ENCODE measurements around the gene SULT1A1. TPM values are rescaled to one million over a fixed set of nuclear protein-coding genes. Genes with fewer than 3 reads are reported as not detected.

The SULT1A1 gene
- total and polyA plus RNA-seq, 2 experiments from 2014 or later: 15.0 to 18.8 TPM

DNA sequence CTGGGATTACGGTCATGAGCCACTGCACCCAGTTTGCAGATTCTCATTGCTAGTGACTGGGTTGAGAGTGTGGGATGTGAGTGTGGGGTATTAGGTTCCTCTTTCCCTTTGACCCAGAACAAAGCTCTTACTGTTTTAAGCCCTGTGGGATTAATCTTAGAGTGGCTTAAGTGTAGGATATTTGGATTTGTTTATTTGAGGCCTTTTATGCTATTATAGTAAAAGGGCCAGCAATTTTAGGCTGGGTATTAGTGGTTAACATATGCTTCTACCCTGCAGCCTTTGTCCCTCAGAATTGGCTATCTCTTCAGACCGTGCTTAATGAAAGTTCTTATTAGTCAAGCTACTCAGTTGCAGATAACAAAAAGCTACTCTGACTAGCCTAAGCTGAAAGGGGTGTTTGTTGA lies 52.9 kb downstream of the SULT1A1 start:
- WGBS (ENCODE audit: low lambda C conversion rate, missing lambda C conversion rate): 75% methylated on average over 2 of the region's 2 CpGs

DNA sequence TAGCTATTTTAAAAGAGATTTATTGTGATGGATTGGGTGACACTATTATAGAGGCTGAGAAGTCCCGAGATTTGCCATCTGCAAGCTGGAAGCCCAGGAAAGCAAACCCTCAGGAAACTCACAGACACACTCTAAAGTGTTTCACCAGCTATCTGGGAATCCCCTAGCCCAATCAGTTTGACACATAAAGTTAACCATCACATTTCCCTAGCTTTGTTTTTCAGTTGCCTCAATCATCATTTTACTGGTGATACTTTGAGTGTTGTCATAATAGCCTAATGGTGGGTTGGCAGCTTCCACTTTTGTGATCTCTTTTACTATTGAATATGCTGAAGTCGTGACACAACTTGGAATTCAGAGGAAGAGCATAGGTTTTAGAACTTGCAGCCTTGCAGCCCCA lies 54.3 kb downstream of the SULT1A1 start:
- no peaks in the 10 kb centered on the region for H3K9me2 ChIP-seq (replicated peaks; ENCODE audit: insufficient read depth)
- WGBS (ENCODE audit: low lambda C conversion rate, missing lambda C conversion rate): 85% methylated on average over 2 of the region's 2 CpGs
- H2AFZ ChIP-seq: no peak overlapping the region

More for the DNA sequence above, 52.9 kb downstream of the SULT1A1 start:
- peaks cover 9% of the 10 kb centered on the region for H3K4me1 ChIP-seq (ENCODE audit: insufficient read depth)
- H3K79me2 ChIP-seq: peaks cover 35% of the 10 kb centered on the region
- H3K9me3 ChIP-seq (ENCODE audit: low read depth): no peaks in the 10 kb centered on the region
- no peak overlapping the region for H3K27ac ChIP-seq
- no peaks in the 10 kb centered on the region for H3K36me3 ChIP-seq (replicated peaks; ENCODE audit: insufficient read depth, low read depth)
- no peak overlapping the region for H3K4me3 ChIP-seq
- DNase-seq (ENCODE audit: low spot score): no peak
- H3K27me3 ChIP-seq: no peaks in the 10 kb centered on the region
- TF ChIP-seq, protein P1, sequence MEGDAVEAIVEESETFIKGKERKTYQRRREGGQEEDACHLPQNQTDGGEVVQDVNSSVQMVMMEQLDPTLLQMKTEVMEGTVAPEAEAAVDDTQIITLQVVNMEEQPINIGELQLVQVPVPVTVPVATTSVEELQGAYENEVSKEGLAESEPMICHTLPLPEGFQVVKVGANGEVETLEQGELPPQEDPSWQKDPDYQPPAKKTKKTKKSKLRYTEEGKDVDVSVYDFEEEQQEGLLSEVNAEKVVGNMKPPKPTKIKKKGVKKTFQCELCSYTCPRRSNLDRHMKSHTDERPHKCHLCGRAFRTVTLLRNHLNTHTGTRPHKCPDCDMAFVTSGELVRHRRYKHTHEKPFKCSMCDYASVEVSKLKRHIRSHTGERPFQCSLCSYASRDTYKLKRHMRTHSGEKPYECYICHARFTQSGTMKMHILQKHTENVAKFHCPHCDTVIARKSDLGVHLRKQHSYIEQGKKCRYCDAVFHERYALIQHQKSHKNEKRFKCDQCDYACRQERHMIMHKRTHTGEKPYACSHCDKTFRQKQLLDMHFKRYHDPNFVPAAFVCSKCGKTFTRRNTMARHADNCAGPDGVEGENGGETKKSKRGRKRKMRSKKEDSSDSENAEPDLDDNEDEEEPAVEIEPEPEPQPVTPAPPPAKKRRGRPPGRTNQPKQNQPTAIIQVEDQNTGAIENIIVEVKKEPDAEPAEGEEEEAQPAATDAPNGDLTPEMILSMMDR (IDR thresholded peaks at IDR 0.05; ENCODE audit: poor library complexity): no peak
- TF ChIP-seq EZH2 (IDR thresholded peaks at IDR 0.05; ENCODE audit: borderline replicate concordance) (no peak), EZH2phosphoT487 (IDR thresholded peaks at IDR 0.05; ENCODE audit: low read depth, severe bottlenecking, unreplicated experiment) (no peak)
- H3K9me2 ChIP-seq (replicated peaks; ENCODE audit: insufficient read depth): no peaks in the 10 kb centered on the region
- H3K4me2 ChIP-seq: no peak overlapping the region
- no peaks in the 10 kb centered on the region for H4K20me1 ChIP-seq (ENCODE audit: insufficient read depth, poor library complexity, severe bottlenecking)
- no peak overlapping the region for H2AFZ ChIP-seq

More for the DNA sequence above, 54.3 kb downstream of the SULT1A1 start:
- Histone ChIP-seq H3K9me3 (ENCODE audit: low read depth) (no peaks in the 10 kb centered on the region), H3K79me2 (peaks cover 35% of the 10 kb centered on the region), H3K4me3 (no peak overlapping the region), H4K20me1 (ENCODE audit: insufficient read depth, poor library complexity, severe bottlenecking) (no peaks in the 10 kb centered on the region), H3K27ac (no peak overlapping the region), H3K4me1 (ENCODE audit: insufficient read depth) (no peaks in the 10 kb centered on the region), H3K27me3 (no peaks in the 10 kb centered on the region), H3K4me2 (no peak overlapping the region), H3K36me3 (replicated peaks; ENCODE audit: insufficient read depth, low read depth) (no peaks in the 10 kb centered on the region)
- TF ChIP-seq EZH2phosphoT487 (IDR thresholded peaks at IDR 0.05; ENCODE audit: low read depth, severe bottlenecking, unreplicated experiment) (no peak), EZH2 (IDR thresholded peaks at IDR 0.05; ENCODE audit: borderline replicate concordance) (no peak)
- TF ChIP-seq, protein P1 (IDR thresholded peaks at IDR 0.05; ENCODE audit: poor library complexity): no peak
- no peak for DNase-seq (ENCODE audit: low spot score)

Other genes with a start within 250 kb of the SULT1A1 start
- 1.9 and 2.2 TPM in 2 replicates for gene NPIPB6, start 246.5 kb downstream of the SULT1A1 start, total RNA-seq
- 0.69 and 2.0 TPM in 2 replicates for gene NPIPB6, start 246.5 kb downstream of the SULT1A1 start, polyA plus RNA-seq
- gene EIF3CL, start 206.2 kb downstream of the SULT1A1 start, total RNA-seq: 64.6 and 108 TPM in 2 replicates
- 2.3 TPM in 1 of 2 replicates, not detected in the other for gene EIF3CL, start 206.2 kb downstream of the SULT1A1 start, polyA plus RNA-seq
- gene NPIPB7, start 137.7 kb downstream of the SULT1A1 start, total RNA-seq: not detected in 2 replicates
- not detected in 2 replicates for gene NPIPB7, start 137.7 kb downstream of the SULT1A1 start, polyA plus RNA-seq
- 43.4 and 62.1 TPM in 2 replicates for gene CLN3, start 118.0 kb downstream of the SULT1A1 start, total RNA-seq
- gene CLN3, start 118.0 kb downstream of the SULT1A1 start, polyA plus RNA-seq: 94.1 and 102 TPM in 2 replicates
- 0.04 and 0.13 TPM in 2 replicates for gene APOBR, start 115.4 kb downstream of the SULT1A1 start, total RNA-seq
- gene APOBR, start 115.4 kb downstream of the SULT1A1 start, polyA plus RNA-seq: 0.22 and 0.26 TPM in 2 replicates
- gene IL27, start 103.2 kb downstream of the SULT1A1 start, total RNA-seq: not detected in 2 replicates
- not detected in 2 replicates for gene IL27, start 103.2 kb downstream of the SULT1A1 start, polyA plus RNA-seq
- gene NUPR1, start 71.1 kb downstream of the SULT1A1 start, total RNA-seq: 18.0 and 18.3 TPM in 2 replicates
- gene NUPR1, start 71.1 kb downstream of the SULT1A1 start, polyA plus RNA-seq: 118 and 130 TPM in 2 replicates
- 12.7 and 12.8 TPM in 2 replicates for gene SGF29, start 56.1 kb downstream of the SULT1A1 start, total RNA-seq
- gene SGF29, start 56.1 kb downstream of the SULT1A1 start, polyA plus RNA-seq: 14.1 and 17.1 TPM in 2 replicates
- gene SULT1A2, start 13.0 kb downstream of the SULT1A1 start, total RNA-seq: 0.60 and 1.8 TPM in 2 replicates
- gene SULT1A2, start 13.0 kb downstream of the SULT1A1 start, polyA plus RNA-seq: 3.6 and 4.5 TPM in 2 replicates
- not detected in 2 replicates for gene NPIPB8, start 28.0 kb upstream of the SULT1A1 start, total RNA-seq
- 0.47 TPM in 1 of 2 replicates, not detected in the other for gene NPIPB8, start 28.0 kb upstream of the SULT1A1 start, polyA plus RNA-seq
- 130 and 170 TPM in 2 replicates for gene EIF3C, start 101.4 kb upstream of the SULT1A1 start, total RNA-seq
- 439 and 441 TPM in 2 replicates for gene EIF3C, start 101.4 kb upstream of the SULT1A1 start, polyA plus RNA-seq
- 3.0 and 3.2 TPM in 2 replicates for gene NPIPB9, start 141.7 kb upstream of the SULT1A1 start, total RNA-seq
- 1.0 and 1.5 TPM in 2 replicates for gene NPIPB9, start 141.7 kb upstream of the SULT1A1 start, polyA plus RNA-seq
- gene ATXN2L, start 213.0 kb upstream of the SULT1A1 start, total RNA-seq: 29.3 and 50.4 TPM in 2 replicates
- 124 and 128 TPM in 2 replicates for gene ATXN2L, start 213.0 kb upstream of the SULT1A1 start, polyA plus RNA-seq
- gene TUFM, start 236.3 kb upstream of the SULT1A1 start, total RNA-seq: 106 and 107 TPM in 2 replicates
- gene TUFM, start 236.3 kb upstream of the SULT1A1 start, polyA plus RNA-seq: 214 and 244 TPM in 2 replicates

All from hepatocyte (in vitro differentiated cells).